HG03558 (cell line): ENCODE data around the gene PAX8.

Source experiments
- ATAC-seq: cut with Tn5 transposase; IDR thresholded peaks from one replicate; pipeline ENCODE4 v1.9.1; 2021; ENCODE audit warnings: moderate number of reproducible peaks; ENCODE audit not compliant: unreplicated experiment; ENCODE audit errors: extremely low read depth

Gene PAX8

GRCh38 chr2:113272477-113272876, 6.2 kb downstream of the PAX8 start:
- no peak for ATAC-seq

- ATAC-seq = no peak
These were observed 9.9 kb downstream of the PAX8 start for GRCh38 chr2:113268621-113269360.

- no peak for ATAC-seq
These were observed 12.3 kb downstream of the PAX8 start for GRCh38 chr2:113266431-113266830.

- no peak for ATAC-seq
These were observed 13.9 kb downstream of the PAX8 start for GRCh38 chr2:113264713-113265403.

- ATAC-seq = no peak
These were observed 15.2 kb downstream of the PAX8 start for GRCh38 chr2:113263546-113263945.

GRCh38 chr2:113260991-113261390, 17.7 kb downstream of the PAX8 start:
- ATAC-seq = no peak

GRCh38 chr2:113258471-113259147, 20.1 kb downstream of the PAX8 start:
- no peak for ATAC-seq

- ATAC-seq = no peak
These were observed 21.0 kb downstream of the PAX8 start for GRCh38 chr2:113257516-113258264.

GRCh38 chr2:113255140-113256070, 23.3 kb downstream of the PAX8 start:
- no peak for ATAC-seq

GRCh38 chr2:113253453-113253852, 25.3 kb downstream of the PAX8 start:
- ATAC-seq = no peak

- ATAC-seq = no peak
These were observed 26.6 kb downstream of the PAX8 start for GRCh38 chr2:113252047-113252590.

GRCh38 chr2:113251118-113251517, 27.6 kb downstream of the PAX8 start:
- ATAC-seq = no peak

GRCh38 chr2:113248997-113249770, 29.5 kb downstream of the PAX8 start:
- no peak for ATAC-seq

GRCh38 chr2:113246606-113247005, 32.1 kb downstream of the PAX8 start:
- no peak for ATAC-seq

GRCh38 chr2:113245276-113245711, 33.4 kb downstream of the PAX8 start:
- no peak for ATAC-seq

- no peak for ATAC-seq
These were observed 36.4 kb downstream of the PAX8 start for GRCh38 chr2:113242327-113242726.

GRCh38 chr2:113240915-113241911, 37.5 kb downstream of the PAX8 start:
- ATAC-seq = no peak
